GM10266 (cell line): ENCODE results near the gene CNPPD1.

ENCODE experiments used
- DNase-seq: peaks from one replicate; pipeline ENCODE4 v3.0.0; 2012; ENCODE audit errors: extremely low spot score
- CTCF ChIP-seq: IDR thresholded peaks from 2 replicates; pipeline ENCODE4 v1.5.1; 2012; ENCODE audit warnings: mild to moderate bottlenecking, low read depth; ENCODE audit not compliant: control insufficient read depth, insufficient read depth; ENCODE audit errors: missing control alignments

The CNPPD1 gene

DNA sequence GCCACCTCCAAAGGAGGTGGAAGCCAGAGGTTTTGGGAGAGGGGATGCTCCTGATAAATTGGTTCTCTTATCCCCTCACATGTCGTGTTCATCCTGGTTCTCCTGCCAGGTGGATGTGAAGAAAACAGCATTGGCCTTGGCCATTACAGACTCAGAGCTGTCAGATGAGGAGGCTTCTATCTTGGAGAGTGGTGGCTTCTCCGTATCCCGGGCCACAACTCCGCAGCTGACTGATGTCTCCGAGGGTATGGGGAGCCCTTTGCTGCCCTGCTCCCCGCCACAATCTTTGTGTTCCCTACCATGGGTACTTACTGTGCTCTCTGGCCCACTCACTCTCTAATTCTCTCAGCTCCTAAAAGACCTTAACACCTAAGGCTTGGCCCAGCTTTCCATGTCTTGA is 4.8 kb upstream of the CNPPD1 start:
- no peak for DNase-seq

GRCh38 chr2:219180961-219181360 is 4.2 kb upstream of the CNPPD1 start:
- no peak for DNase-seq
- TF ChIP-seq CTCF, result no peak

More for the DNA sequence above, 4.8 kb upstream of the CNPPD1 start:
- no peak for TF ChIP-seq CTCF

DNA sequence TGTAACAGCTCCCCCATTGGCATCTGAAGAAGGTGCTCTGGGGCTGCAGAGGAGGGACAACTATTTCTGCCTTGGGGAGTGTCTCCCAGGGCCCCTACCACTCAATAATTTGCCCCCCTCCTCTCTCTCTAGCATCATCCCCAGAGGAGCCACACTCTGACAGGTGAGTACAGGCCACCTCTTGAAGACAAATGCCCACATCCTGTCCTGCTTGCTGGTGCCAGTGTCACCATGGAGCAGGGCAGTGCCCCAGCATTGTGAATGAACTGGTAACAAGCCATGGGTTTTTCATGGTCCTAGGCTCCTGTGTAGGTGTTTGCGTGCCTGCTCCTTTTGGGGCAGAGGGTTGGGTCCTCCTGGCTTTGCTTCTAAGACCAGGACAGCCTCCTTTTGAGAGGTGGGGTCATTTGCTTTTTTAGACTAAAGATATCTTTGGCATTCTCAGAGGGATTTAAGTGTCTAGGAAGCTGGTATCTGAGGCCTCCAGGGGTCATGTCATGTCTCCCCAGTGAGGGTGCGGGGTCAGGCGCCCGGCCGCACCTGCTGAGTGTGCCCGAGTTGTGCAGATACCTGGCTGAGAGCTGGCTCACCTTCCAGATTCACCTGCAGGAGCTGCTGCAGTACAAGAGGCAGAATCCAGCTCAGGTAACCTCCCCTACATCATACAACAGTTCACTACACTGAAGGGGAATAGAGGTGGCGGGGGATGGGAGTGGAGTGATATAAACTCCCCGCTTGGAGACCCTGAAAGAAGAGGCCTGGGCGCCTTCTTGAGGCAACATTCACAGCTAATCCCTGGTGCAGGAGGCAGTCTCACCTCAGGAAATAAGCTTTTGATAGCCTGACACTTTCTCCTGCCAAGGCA is 3.1 kb upstream of the CNPPD1 start:
- TF ChIP-seq CTCF, result no peak
- DNase-seq, result no peak

DNA sequence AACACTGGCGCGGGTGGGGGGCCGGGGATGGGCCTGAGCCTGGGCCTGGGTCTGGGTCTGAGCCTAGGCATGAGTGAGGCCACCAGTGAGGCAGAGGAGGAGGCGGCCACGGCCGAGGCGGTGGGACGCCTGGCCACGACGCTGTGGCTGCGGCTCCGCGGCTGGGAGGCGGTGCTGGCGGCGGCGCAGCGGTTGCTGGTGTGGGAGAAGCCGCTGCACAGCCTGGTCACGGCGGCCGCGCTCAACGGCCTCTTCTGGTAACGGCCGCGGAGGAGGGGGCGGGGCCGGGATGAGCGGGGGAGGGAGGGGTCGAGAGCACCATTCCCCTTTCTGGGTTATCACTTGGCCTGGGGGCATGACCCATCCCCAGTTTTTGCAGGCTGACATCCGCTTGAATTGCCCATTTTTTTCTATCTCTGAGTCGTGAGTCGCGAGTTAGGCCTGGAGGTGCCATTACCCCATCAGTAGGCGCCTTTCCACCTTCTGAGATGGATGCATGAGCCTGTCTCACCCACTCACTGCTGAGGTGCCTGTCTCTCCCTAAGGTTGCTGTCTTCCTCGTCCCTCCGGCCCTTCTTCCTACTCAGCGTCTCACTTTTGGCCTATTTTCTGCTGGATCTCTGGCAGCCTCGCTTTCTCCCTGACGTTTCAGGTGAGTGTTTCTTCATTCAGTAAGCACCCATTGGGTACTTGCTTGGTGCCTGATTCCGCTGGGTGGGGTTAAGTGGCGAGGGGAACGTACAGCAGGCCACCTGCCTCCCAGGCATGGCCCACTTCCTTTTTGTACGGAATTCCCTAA is 1.9 kb upstream of the CNPPD1 start:
- DNase-seq, result peak; percentile 51
- no peak for TF ChIP-seq CTCF

DNA sequence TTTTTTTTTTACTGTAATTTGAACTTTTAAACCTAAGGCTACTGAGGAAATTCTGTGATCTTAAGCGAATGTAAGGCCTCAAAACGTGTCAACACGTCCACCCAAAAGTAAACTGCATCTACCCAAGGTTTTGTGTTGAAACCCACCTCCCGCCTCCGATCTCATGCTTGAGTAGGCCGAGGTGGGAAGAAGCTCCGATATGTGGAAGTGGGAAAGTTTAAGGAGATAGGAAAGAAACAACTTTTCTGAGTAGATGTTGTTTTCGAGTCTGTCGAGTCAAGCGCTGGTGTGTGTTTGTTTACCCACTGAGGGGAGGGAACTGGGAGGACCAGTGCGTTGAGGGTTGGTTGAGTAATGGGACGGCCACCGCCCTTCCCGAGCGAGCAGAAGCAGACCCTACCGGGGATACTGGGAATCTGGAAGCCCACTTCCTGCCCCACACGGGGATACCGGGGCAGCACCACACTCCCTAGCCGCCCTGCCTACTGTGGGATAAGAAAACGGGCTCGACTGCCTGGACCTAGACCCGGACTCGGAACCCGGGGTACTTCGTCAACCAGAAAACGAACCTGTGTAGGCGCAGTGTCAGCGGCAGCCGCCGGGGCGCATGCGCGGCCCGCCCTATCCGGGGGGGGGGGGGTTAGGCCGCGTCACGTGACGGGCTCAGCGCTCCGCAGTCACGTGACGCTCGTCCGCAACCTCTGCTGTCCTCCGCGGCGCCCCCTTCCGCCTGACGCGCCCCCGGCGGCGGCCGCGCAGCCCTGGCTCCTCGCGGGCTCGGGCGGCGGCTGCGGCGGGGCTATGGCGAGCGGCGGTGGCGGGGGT is 1.0 kb upstream of the CNPPD1 start, which contains the start of gene RETREG2:
Gene RETREG2 (plus strand): TSS at position 724 of the 825 bp plus-strand sequence. CDS start 78 bp downstream, at position 802.
- TF ChIP-seq CTCF, result peak; percentile 69
- peak; percentile 99 for DNase-seq

DNA sequence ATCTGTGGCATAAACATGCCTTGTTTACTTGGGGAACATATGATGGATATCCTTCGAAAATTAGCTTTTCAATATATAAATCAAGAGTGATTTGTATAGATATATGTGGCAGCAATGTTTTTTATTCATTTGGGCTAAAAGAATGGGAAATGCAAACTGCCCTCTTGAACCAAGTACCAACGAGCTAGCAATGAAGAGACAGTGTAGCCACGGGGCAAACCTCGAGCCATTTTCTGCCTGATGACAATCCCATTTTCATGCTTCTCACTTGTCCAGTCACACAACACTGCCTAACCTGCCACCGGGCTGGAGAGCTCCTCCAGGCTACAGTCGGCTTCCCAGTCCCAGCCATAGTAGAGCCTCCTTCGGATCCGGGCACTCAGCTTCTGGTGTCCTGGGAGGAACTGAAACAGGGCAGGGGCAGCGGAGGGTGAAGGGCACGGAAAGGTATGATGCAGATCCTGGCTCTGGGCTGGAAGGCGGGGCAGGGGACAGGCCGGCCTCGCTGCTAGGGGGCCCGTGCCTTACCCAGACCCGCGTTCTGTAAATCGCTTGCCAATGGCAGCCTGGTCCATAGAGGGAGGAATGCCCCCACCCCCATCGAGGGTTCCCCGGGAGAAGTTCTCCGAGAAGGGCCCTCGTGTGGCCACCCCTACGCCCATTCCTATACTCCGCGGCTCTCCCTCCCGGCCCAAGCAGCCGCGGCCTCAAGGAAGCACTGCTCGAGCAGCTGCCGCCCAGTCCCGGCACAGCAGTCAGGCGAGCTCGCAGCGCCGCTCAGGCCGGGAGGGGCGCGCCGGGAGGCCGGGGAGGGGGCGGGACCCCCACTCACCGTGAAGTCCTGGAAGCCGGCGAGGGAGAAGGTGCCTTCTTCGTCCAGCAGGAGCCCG is 552 bp downstream of the CNPPD1 start:
- TF ChIP-seq CTCF, result no peak
- peak; percentile 34 for DNase-seq
